ENCODE measurements around the gene PRORP. TPM values are rescaled to one million over a fixed set of nuclear protein-coding genes. Genes with fewer than 3 reads are reported as not detected.
"Not testable (repeated sequence)": the region's sequence is repeated elsewhere in the genome, so short reads cannot be mapped to it uniquely, and the experiment has no call there.

Gene PRORP
- total RNA-seq, 6 experiments from 2014 or later: 15.2 to 22.2 (median 19.7) TPM

DNA sequence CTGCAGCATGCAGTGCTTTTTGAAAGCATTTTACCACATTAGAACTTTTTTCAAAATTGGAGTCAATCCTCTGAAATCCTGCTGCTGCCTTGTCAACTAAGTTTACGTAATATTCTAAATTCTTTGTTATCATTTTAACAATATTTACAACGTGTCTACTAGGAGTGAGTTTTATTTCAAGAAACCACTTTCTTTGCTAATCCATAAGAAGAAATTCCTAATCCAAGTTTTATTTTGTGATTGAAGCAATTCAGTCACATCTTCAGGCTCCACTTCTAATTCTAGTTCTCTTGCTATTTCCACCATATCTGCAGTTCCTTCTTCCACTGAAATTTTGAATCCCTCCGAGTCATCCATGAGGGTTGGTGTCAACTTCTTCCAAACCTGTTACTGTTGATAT is 25.4 kb downstream of the PRORP start:
- no peak overlapping the region for H3K4me3 ChIP-seq
- intact Hi-C loops (cut with DNase I): no loop called here
- H3K4me1 ChIP-seq: no peaks in the 10 kb centered on the region
- DNase-seq (no peak), ATAC-seq (no peak)
- H3K27me3 ChIP-seq: no peaks in the 10 kb centered on the region
- TF ChIP-seq, protein P1, sequence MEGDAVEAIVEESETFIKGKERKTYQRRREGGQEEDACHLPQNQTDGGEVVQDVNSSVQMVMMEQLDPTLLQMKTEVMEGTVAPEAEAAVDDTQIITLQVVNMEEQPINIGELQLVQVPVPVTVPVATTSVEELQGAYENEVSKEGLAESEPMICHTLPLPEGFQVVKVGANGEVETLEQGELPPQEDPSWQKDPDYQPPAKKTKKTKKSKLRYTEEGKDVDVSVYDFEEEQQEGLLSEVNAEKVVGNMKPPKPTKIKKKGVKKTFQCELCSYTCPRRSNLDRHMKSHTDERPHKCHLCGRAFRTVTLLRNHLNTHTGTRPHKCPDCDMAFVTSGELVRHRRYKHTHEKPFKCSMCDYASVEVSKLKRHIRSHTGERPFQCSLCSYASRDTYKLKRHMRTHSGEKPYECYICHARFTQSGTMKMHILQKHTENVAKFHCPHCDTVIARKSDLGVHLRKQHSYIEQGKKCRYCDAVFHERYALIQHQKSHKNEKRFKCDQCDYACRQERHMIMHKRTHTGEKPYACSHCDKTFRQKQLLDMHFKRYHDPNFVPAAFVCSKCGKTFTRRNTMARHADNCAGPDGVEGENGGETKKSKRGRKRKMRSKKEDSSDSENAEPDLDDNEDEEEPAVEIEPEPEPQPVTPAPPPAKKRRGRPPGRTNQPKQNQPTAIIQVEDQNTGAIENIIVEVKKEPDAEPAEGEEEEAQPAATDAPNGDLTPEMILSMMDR (IDR thresholded peaks at IDR 0.05): no peak
- no peak for TF ChIP-seq POLR2A (IDR thresholded peaks at IDR 0.05)
- H3K27ac ChIP-seq: no peak overlapping the region
- H3K9me3 ChIP-seq: no peaks in the 10 kb centered on the region
- peaks cover 0 to under 1% (median 0%) of the 10 kb centered on the region in 4 donors for H3K36me3 ChIP-seq
- 73% methylated on average over 3 of the region's 3 CpGs for WGBS (ENCODE audit: insufficient coverage, low coverage, low lambda C conversion rate, missing lambda C conversion rate)

DNA sequence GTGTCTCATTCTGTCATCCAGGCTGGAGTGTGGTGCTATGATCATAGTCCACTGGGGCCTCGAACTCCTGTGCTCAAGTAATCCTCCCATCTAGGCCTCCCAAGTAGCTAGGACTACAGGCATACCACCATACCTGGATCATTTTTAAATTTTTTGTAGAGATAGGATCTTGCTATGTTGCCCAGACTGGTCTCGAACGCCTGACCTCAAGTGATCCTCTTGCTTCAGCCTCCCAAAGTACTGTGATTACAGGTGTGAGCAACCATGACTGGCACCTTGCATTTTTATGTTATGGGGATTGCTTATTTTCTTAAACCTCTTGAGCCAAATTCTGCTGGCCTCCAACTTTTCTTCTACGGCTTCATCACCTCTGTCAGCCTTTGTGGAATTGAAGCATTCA is 26.9 kb downstream of the PRORP start:
- WGBS (ENCODE audit: insufficient coverage, low coverage, low lambda C conversion rate, missing lambda C conversion rate): 100% methylated on average over 2 of the region's 4 CpGs
- H3K4me1 ChIP-seq: no peaks in the 10 kb centered on the region
- intact Hi-C loops (cut with DNase I): no loop called here
- H3K36me3 ChIP-seq: no peaks in the 10 kb centered on the region
- H3K4me3 ChIP-seq: no peak overlapping the region
- no peaks in the 10 kb centered on the region for H3K27me3 ChIP-seq
- H3K27ac ChIP-seq: no peak overlapping the region
- TF ChIP-seq POLR2A (IDR thresholded peaks at IDR 0.05): no peak
- TF ChIP-seq, protein P1 (IDR thresholded peaks at IDR 0.05): no peak
- H3K9me3 ChIP-seq: no peaks in the 10 kb centered on the region
- ATAC-seq (no peak), DNase-seq (no peak)

DNA sequence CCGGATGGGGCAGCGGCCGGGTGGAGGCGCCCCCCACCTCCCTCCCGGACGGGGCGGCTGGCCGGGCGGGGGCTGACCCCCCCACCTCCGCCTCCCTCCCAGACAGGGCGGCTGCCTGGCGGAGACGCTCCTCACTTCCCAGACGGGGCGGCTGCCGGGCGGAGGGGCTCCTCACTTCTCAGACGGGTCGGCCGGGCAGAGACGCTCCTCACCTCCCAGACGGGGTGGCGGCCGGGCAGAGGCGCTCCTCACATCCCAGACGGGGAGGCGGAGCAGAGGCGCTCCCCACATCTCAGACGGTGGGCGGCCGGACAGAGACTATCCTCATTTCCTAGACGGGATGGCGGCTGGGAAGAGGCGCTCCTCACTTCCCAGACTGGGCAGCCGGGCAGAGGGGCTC is 30.2 kb downstream of the PRORP start:
- H3K9me3 ChIP-seq; intact Hi-C loops (cut with DNase I); H3K27ac ChIP-seq; DNase-seq; ATAC-seq; H3K4me3 ChIP-seq; H3K27me3 ChIP-seq; H3K36me3 ChIP-seq: not testable (repeated sequence)
- peaks cover 0 to 10% (median 0%) of the 10 kb centered on the region in 4 donors for H3K4me1 ChIP-seq
- WGBS (ENCODE audit: insufficient coverage, low coverage, low lambda C conversion rate, missing lambda C conversion rate): 100% methylated on average over 9 of the region's 35 CpGs

DNA sequence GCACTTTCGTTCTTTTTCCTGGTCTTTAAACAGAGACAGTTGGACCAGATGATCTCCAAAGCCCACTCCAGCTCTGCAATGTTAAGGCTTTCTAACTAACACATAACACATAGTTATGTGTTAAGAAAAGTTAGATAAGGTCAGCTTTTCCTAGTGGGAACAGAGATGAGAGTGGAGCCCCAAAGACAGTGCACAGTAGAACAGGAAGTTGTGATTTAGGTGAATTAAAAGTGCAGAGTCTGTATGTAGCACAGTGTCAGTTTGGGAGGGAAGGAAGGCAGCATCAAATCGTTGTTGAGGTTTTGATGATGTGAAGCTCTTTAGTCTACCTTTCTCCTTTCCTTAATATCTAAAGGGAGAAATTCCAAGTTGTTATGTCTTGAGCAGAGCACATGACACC is 31.7 kb downstream of the PRORP start:
- Histone ChIP-seq H3K36me3 (no peaks in the 10 kb centered on the region), H3K9me3 (no peaks in the 10 kb centered on the region), H3K4me3 (no peak overlapping the region), H3K27ac (no peak overlapping the region), H3K4me1 (peaks cover 0 to 10% (median 0%) of the 10 kb centered on the region in 4 donors), H3K27me3 (no peaks in the 10 kb centered on the region)
- WGBS (ENCODE audit: insufficient coverage, low coverage, low lambda C conversion rate, missing lambda C conversion rate): 78% methylated on average over 2 of the region's 2 CpGs
- ATAC-seq (no peak), DNase-seq (no peak)
- TF ChIP-seq POLR2A (IDR thresholded peaks at IDR 0.05): no peak
- TF ChIP-seq, protein P1 (IDR thresholded peaks at IDR 0.05): no peak
- intact Hi-C loops (cut with DNase I): no loop called here

DNA sequence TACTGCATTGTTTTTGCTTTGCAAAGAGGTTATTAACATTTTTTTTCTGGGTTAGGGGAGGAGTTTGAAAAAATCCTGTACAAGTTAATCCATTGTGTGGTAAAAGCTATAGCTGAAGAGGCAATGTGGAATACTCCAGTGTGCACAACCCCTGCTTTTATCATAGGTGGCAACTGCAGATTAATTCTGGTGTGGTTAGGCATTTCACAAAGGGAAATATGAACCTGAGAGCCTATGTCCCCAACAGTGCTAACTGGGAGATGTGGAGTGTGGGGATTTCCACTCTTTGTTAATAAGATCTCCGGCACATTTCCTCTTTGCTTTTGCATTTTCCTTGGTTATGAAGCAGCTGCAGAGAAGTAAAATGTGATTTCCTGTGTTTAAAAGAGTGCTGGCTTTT is 33.6 kb downstream of the PRORP start:
- DNase-seq (no peak), ATAC-seq (peak; percentile 34 to 66 (median 56))
- Histone ChIP-seq H3K36me3 (no peaks in the 10 kb centered on the region), H3K27me3 (no peaks in the 10 kb centered on the region), H3K27ac (peak overlapping the region in 1 of 3 donors; percentile 45), H3K9me3 (no peaks in the 10 kb centered on the region), H3K4me3 (no peak overlapping the region), H3K4me1 (peaks cover 0 to 22% (median 0%) of the 10 kb centered on the region in 4 donors)
- 0% methylated on average over 1 of the region's 1 CpG for WGBS (ENCODE audit: insufficient coverage, low coverage, low lambda C conversion rate, missing lambda C conversion rate)
- intact Hi-C loops (cut with DNase I): no loop called here
- TF ChIP-seq, protein P1 (IDR thresholded peaks at IDR 0.05): no peak
- TF ChIP-seq POLR2A (IDR thresholded peaks at IDR 0.05): no peak

All from right lobe of liver (tissue), 6 donors.